ENCODE results near the gene KDM3B. TPM values are rescaled to one million over a fixed set of nuclear protein-coding genes. Genes with fewer than 3 reads are reported as not detected.

The KDM3B gene
- polyA plus RNA-seq, 4 donors = 67.9 to 103 (median 89.4) TPM

GRCh38 chr5:138349852-138350562 lies 2.5 kb upstream of the KDM3B start:
- no peak for DNase-seq (ENCODE audit: low read depth in 4 of 4, low spot score in 3 of 4)

DNA sequence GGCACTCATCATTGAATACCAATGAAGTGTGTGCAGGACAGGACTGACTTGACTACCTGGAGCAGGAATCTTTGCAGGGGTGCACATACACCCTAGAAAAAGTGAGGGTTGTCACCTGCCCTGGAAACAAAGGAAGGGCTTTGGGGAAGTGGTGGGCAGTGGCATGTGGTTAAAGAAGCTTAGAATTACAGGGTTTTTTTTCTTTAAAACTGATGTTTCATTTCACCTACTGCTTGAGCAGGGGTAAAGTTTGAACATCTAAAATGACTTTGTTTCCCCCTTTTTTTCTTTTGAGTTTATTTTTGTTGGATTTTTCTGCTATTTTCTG lies 2.0 kb upstream of the KDM3B start:
- no peak for DNase-seq (ENCODE audit: low read depth in 4 of 4, low spot score in 3 of 4)

DNA sequence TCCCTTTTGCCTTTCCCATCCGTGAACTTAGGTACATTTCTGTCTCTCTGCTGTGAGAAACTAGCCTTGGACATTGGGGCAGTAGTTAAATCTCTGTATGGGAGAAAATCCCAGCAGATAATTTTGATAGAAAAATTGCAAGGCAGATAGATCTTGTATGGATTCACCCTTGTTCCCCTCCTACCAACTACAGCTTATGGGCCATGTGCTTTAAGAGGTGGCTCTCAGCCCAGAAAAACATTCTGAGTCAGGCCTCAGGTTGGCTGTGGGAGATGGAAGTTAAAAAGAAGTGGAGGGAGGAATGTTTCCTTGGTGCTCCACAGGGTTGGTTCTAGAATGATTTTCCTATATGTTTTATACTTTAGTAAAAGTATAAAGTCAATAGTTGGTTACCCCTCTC lies 1.4 kb upstream of the KDM3B start:
- DNase-seq (ENCODE audit: low read depth in 4 of 4, low spot score in 3 of 4) = no peak

- DNase-seq (ENCODE audit: low read depth in 4 of 4, low spot score in 3 of 4) = no peak
Measured at GRCh38 chr5:138351517-138351916, 968 bp upstream of the KDM3B start.

GRCh38 chr5:138352722-138353559 lies 456 bp downstream of the KDM3B start:
- no peak for DNase-seq (ENCODE audit: low read depth in 4 of 4, low spot score in 3 of 4)

DNA sequence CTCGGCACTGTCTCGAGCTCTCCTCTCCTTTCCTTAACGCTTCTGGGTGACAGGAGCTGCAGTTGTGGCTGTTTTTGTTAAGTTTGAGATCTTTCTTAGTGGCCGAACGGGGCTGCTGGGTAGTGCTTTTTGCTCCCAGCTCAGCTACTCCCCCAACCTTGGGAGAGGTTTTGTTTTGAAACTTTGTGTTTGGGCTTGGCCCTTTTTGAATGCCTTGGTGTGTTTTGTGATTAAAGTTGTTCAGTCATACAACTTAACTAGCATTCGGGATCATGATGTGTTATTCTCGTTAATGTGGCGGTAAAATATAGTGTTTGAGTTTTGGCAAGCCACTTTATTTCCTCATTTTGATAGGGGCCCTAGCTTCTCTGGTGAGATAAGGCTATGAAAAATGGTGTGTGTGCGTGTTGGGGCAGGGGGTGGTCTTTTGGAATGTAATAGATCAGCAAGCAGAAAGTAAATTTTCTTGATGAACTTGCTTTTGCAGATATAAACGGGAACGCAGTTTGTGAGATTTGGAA lies 1.1 kb downstream of the KDM3B start:
- no peak for DNase-seq (ENCODE audit: low read depth in 4 of 4, low spot score in 3 of 4)

GRCh38 chr5:138354387-138354786 lies 1.9 kb downstream of the KDM3B start:
- no peak for DNase-seq (ENCODE audit: low read depth in 4 of 4, low spot score in 3 of 4)

DNA sequence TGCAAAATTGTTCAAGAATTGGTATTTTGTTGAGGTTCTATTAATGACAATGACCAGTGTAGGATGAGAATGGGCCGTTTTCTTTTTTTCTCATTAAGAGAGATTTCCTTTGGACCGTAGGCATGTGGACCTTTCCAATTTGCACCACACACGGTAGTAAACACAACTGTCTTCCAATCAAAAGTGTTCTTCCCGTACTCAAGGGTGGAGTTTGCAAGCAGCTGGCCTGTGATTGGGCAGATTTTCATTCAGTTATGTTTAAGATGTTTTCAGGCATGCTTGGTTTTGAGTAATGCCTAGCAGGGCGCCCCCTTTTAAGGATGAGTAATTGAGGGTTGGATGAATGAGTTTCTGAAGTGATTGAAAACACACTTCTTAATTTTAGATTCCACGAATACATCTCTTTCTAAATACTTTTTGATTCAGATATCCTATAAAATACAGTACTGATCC lies 2.5 kb downstream of the KDM3B start:
- no peak for DNase-seq (ENCODE audit: low read depth in 4 of 4, low spot score in 3 of 4)

- no peak for DNase-seq (ENCODE audit: low read depth in 4 of 4, low spot score in 3 of 4)
Measured at GRCh38 chr5:138359621-138360020, 7.1 kb downstream of the KDM3B start.

- DNase-seq (ENCODE audit: low read depth in 4 of 4, low spot score in 3 of 4) = no peak
Measured at GRCh38 chr5:138360941-138361452, 8.5 kb downstream of the KDM3B start.

DNA sequence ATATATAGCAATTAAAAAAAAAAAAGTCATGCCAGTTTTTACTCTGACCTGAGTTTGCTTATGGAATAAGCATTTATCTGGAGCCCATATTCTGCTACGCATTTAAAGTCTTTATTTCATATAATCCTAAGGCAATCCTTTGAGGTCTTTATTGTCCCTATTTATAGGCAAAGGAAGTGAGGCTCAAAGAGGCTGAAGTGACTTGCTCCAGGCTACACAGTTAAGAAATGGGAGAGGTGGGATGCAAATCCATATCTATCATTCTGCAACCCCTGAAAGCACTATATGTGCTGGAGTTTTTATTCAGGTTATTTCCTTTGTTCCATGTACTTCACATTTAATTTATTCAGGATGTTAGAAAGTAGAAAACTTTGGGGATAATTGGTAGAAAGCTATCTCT lies 12.1 kb downstream of the KDM3B start:
- no peak for DNase-seq (ENCODE audit: low read depth in 4 of 4, low spot score in 3 of 4)

- no peak for DNase-seq (ENCODE audit: low read depth in 4 of 4, low spot score in 3 of 4)
Measured at GRCh38 chr5:138366632-138367382, 14.3 kb downstream of the KDM3B start.

- DNase-seq (ENCODE audit: low read depth in 4 of 4, low spot score in 3 of 4) = no peak
Measured at GRCh38 chr5:138369261-138369660, 16.8 kb downstream of the KDM3B start.

GRCh38 chr5:138369706-138370105 lies 17.2 kb downstream of the KDM3B start:
- DNase-seq (ENCODE audit: low read depth in 4 of 4, low spot score in 3 of 4) = no peak

DNA sequence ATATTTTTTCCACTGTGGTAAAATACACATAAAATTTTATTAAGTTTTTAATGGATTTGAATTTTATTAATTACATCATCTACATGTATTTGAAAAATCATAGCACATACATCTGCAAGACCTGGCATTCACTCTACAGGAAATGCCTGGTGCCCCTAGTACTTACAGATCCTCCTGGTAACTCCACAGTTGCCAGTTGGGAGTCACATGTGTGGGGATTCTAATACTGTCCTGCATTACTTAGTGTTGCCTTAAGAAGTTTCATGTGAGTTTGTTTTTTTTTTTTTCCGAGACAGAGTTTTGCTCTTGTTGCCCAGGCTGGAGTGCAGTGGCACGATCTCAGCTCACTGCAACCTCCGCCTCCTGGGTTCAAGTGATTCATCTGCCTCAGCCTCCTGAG lies 18.1 kb downstream of the KDM3B start:
- no peak for DNase-seq (ENCODE audit: low read depth in 4 of 4, low spot score in 3 of 4)

DNA sequence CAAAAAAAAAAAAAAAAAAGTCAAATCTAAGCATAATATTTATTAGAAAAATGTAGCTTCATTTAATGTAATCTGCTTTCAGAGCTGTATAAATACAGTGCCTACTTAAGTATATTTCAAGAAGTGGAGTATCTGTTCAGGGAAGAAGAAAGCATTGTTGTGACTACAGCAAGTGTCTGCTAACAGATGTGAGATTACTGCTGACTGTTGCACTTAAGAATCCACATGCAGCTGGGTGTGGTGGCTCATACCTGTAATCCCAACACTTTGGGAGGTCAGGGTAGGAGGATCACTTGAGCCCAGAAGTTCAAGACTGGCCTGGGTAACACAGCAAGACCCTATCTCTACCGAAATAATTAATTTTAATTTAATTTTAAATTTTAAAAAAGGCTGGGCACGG lies 19.0 kb downstream of the KDM3B start:
- DNase-seq (ENCODE audit: low read depth in 4 of 4, low spot score in 3 of 4) = no peak

DNA sequence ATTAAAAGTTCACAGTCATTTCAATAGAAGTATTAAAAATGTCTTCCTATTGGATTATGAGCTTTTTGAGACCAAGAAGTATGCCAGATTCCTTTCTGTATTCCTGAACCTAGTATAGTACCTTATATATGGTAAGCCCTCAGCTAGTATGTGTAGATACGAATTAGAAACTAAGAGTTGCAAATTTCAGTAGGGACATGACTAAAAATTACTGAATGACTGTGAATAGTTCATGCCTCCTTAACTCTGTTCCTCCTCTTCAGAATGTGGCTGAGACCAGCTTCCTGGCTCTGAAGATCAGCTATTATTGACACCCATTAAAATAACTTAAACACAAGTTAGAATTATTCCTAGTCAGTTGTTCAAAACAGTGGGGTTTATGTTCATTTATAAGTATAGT lies 19.7 kb downstream of the KDM3B start:
- DNase-seq (ENCODE audit: low read depth in 4 of 4, low spot score in 3 of 4) = no peak

DNA sequence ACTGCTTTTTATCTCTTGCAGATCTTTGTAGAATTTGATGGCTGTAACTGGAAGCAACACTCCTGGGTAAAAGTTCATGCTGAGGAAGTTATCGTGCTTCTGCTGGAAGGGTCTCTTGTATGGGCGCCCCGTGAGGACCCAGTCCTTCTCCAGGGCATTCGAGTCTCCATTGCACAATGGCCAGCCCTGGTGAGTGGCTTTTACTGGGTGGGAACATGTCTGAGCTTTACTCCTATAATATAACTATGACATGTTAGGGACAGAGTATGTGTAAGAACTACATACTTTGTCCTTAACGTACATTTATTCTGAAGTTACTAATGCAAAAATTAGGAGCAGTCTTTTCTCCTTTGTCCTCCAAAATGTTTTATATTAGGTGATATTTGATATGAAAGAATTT lies 20.2 kb downstream of the KDM3B start:
- no peak for DNase-seq (ENCODE audit: low read depth in 4 of 4, low spot score in 3 of 4)

DNA sequence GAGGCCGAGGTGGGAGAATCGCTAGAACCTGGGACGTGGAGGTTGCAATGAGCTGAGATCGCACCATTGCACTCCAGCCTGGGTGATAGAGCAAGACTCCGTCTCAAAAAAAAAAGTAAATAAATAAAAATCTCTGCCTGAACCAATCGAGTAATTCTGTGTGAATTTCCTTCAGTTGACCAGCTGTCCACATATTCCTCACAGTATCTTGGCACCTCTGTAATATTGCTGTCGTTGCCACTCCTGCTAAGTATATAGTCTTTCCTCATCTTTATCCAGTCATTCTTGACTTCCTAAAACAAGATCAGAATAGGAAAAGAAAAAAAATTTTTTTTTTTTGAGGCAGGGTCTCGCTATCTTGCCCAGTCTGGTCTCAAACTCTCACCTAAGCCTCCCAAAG lies 29.9 kb downstream of the KDM3B start:
- DNase-seq (ENCODE audit: low read depth in 4 of 4, low spot score in 3 of 4) = no peak

DNA sequence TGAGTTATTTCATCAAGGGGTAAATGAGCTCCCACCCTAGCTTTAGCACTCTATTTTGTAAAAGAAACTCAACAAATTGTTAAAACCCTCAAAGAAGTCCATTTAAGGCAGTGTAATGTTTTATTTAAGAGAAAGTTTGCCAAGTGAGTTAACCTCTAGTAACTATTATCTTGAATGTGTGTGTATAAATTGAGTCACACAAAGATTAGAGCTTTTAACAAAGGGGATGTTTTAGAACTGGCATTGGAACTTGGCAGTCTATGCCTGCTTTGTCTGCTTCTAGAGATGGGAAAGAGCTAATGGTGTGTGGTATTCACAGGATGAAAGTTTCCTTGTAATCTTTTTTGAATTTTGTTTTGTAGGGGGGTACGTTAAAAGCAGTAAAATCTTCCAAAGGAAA lies 33.2 kb downstream of the KDM3B start:
- DNase-seq (ENCODE audit: low read depth in 4 of 4, low spot score in 3 of 4) = no peak

GRCh38 chr5:138386290-138386689 lies 33.8 kb downstream of the KDM3B start:
- DNase-seq (ENCODE audit: low read depth in 4 of 4, low spot score in 3 of 4) = no peak

Measured in left renal pelvis (tissue), 4 donors.